GM20000 (cell line): ENCODE results near the gene EYA2.

Experiments
- DNase-seq: peaks from one replicate; pipeline ENCODE4 v3.0.0; 2012; ENCODE audit warnings: low spot score
- CTCF ChIP-seq: IDR thresholded peaks from 2 replicates; pipeline ENCODE4 v1.5.1; 2012; ENCODE audit warnings: mild to moderate bottlenecking, control low read depth; ENCODE audit errors: extremely low read depth, missing control alignments

Gene EYA2

DNA sequence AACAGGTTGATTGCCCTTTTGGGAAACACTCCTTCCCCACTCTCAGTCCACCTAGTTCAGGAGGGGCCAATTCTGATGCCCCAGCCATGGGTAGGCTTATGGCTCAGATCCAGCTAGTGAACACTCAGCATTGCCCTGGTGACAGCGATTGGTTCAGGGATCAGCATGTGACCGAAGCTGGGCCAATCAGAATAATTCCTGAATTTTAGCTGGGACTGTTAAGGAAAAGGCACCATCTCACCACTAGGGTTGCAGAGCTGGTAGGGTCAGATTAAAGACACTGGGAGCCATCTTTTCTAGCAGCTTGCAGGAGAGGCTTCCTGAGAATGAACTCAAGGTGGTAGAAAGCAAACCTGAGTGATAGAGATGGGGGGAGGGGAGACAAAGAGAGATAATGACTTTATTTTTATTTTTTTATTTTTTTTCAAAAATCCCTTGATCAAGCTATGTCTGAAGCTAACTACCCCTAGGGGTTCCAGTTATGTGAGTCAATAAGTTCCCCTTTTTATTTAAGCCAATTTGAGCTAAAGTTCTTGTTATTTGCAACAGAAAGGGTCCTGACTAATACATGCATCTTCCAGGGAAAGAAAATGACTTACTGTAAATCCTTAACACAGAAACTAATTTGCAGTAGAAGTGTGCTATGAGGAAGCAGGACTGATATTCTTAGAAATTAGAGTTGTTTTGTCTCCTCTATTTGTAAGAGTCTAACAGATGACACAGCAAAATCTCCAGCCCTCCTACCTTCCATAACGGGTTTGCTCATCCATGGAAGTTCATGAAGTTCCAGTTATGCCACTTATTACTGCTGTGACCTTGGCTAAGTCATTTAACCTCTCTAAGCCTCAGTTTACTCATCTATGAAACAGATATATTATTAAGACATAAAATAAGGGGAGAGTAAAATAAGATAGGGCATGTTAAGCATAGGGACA lies 44.7 kb downstream of the EYA2 start:
- no peak for DNase-seq
- TF ChIP-seq CTCF: no peak

GRCh38 chr20:46940616-46941015 lies 46.0 kb downstream of the EYA2 start:
- TF ChIP-seq CTCF: no peak
- no peak for DNase-seq

GRCh38 chr20:46941404-46941803 lies 46.8 kb downstream of the EYA2 start:
- DNase-seq: no peak
- TF ChIP-seq CTCF: no peak

DNA sequence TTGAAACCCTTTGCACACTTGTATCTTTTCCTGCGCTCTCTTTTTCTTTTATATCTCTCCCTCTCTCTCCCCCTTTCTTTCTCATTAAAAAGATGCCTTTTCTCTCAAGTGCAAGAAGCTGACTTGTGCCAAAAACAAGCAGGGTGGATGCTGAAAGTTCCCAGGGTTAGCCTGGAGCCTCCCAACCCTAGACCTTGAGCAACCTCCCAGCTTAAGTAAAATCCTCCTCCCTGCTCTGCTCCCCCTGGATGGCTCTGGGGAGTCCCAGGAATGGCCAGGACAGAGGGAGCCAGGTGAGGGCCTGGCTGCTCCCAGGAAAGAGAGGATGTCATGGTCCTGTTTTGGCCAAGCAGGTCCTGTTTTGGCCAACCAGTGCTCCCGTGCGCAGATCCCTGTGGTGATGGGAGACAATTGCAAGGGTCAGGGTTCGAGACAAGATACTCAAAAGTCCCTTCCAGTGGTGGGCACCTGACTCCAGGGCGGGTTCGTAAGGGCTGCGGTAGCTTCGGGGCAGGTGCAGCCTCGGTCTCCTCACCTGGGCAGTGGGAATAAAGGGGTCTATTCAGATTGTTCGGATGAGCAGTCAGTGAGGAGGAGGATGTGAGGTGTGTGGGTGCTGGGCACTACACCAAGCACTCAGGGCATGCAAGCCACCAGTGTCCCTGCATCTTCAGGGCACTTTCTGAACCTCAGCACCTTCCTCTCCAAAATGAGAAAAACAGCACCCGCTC lies 49.4 kb downstream of the EYA2 start:
- no peak for TF ChIP-seq CTCF
- DNase-seq: no peak

GRCh38 chr20:46945465-46945864 lies 50.8 kb downstream of the EYA2 start:
- TF ChIP-seq CTCF: no peak
- DNase-seq: no peak

GRCh38 chr20:46946181-46946624 lies 51.6 kb downstream of the EYA2 start:
- no peak for DNase-seq
- no peak for TF ChIP-seq CTCF

DNA sequence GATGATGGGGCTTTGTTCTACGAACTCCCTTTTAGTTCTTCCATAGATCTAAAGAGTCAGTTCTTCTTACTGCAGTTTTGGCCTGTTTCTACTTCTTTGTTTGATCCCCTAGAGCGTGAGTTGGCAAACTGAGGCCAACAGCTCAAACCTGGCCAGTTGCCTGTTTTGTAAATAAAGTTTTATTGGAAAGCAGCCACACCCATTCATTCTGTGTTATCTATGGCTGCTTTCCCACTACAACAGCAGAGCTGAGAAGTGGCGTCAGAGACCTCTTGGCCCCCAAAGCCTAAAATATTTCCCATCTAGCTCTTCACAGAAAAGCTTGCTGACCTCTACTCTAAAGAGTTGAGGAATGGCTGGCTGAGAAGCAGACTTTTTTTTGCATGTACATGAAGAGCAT lies 52.2 kb downstream of the EYA2 start:
- DNase-seq: no peak
- TF ChIP-seq CTCF: no peak
